SH-SY5Y (cell line): Measurements from ENCODE around the gene NAGLU.

Experiments used
- GATA2 ChIP-seq: IDR thresholded peaks from 2 replicates; pipeline ENCODE4 v1.6.1; 2011; ENCODE audit warnings: mild to moderate bottlenecking, low read depth, low read length
- GATA3 ChIP-seq: IDR thresholded peaks from 2 replicates; pipeline ENCODE4 v1.6.1; 2011; ENCODE audit warnings: low read depth, mild to moderate bottlenecking, low read length, moderate library complexity

- TF ChIP-seq GATA3: no peak
- no peak for TF ChIP-seq GATA2
Measured at GRCh38 chr17:42498828-42499227, 37.2 kb upstream of the NAGLU start.
